ENCODE data around the gene DDX43. TPM values are rescaled to one million over a fixed set of nuclear protein-coding genes. Genes with fewer than 3 reads are reported as not detected.

DDX43 gene
- total RNA-seq, 1 experiment from 2014 or later = 24.9 TPM

- no peaks in the 10 kb centered on the region for H3K4me1 ChIP-seq (ENCODE audit: control insufficient read depth, insufficient read depth, low read length)
- no peak overlapping the region for H3K4me3 ChIP-seq (ENCODE audit: low read depth in 2 of 2, low read length in 2 of 2)
- TF ChIP-seq TCF7L2 (IDR thresholded peaks at IDR 0.05; ENCODE audit: low read depth, low read length) (no peak), CTCF (IDR thresholded peaks at IDR 0.05) (no peak), REST (IDR thresholded peaks at IDR 0.05; ENCODE audit: insufficient read depth in 1 of 2, low read depth in 2 of 2, low read length in 1 of 2) (no peak), SIN3A (IDR thresholded peaks at IDR 0.05; ENCODE audit: borderline replicate concordance, insufficient read depth, low read depth, low read length) (no peak), POLR2AphosphoS5 (IDR thresholded peaks at IDR 0.05; ENCODE audit: low read depth, low read length) (no peak)
- ATAC-seq (no peak), DNase-seq (ENCODE audit: low read depth, low spot score) (no peak)
- no peaks in the 10 kb centered on the region for H3K36me3 ChIP-seq (ENCODE audit: control insufficient read depth, insufficient read depth, low read length)
- intact Hi-C loops (cut with micrococcal nuclease; ENCODE audit: unreplicated experiment) (no loop called here), in situ Hi-C loops (cut with HindIII; ENCODE audit: low pct_unique_long_range_greater_than_20kb, low sequenced_read_pairs) (no loop called here)
- ChIA-PET CTCF (no interaction called here), POLR2A (no interaction called here)
- no peaks in the 10 kb centered on the region for H3K27me3 ChIP-seq (ENCODE audit: control insufficient read depth, insufficient read depth, low read length)
- BruUV-seq (replicated peaks) = no TSS peak
- no peaks in the 10 kb centered on the region for H3K9me3 ChIP-seq (ENCODE audit: control insufficient read depth, insufficient read depth, low read depth, low read length)
- H3K27ac ChIP-seq (ENCODE audit: low read length) = no peak overlapping the region
Measured at GRCh38 chr6:73368675-73369074, 26.0 kb upstream of the DDX43 start.

- ATAC-seq (no peak), DNase-seq (ENCODE audit: low read depth, low spot score) (no peak)
- ChIA-PET POLR2A (no interaction called here), CTCF (no interaction called here)
- no TSS peak for BruUV-seq (replicated peaks)
- Histone ChIP-seq H3K9me3 (ENCODE audit: control insufficient read depth, insufficient read depth, low read depth, low read length) (no peaks in the 10 kb centered on the region), H3K4me3 (ENCODE audit: low read depth in 2 of 2, low read length in 2 of 2) (no peak overlapping the region), H3K36me3 (ENCODE audit: control insufficient read depth, insufficient read depth, low read length) (no peaks in the 10 kb centered on the region), H3K4me1 (ENCODE audit: control insufficient read depth, insufficient read depth, low read length) (no peaks in the 10 kb centered on the region), H3K27ac (ENCODE audit: low read length) (no peak overlapping the region), H3K27me3 (ENCODE audit: control insufficient read depth, insufficient read depth, low read length) (no peaks in the 10 kb centered on the region)
- intact Hi-C loops (cut with micrococcal nuclease; ENCODE audit: unreplicated experiment) (no loop called here), in situ Hi-C loops (cut with HindIII; ENCODE audit: low pct_unique_long_range_greater_than_20kb, low sequenced_read_pairs) (no loop called here)
- TF ChIP-seq CTCF (IDR thresholded peaks at IDR 0.05) (no peak), REST (IDR thresholded peaks at IDR 0.05; ENCODE audit: insufficient read depth in 1 of 2, low read depth in 2 of 2, low read length in 1 of 2) (no peak), TCF7L2 (IDR thresholded peaks at IDR 0.05; ENCODE audit: low read depth, low read length) (no peak), POLR2AphosphoS5 (IDR thresholded peaks at IDR 0.05; ENCODE audit: low read depth, low read length) (no peak), SIN3A (IDR thresholded peaks at IDR 0.05; ENCODE audit: borderline replicate concordance, insufficient read depth, low read depth, low read length) (no peak)
Measured at GRCh38 chr6:73369157-73369556, 25.5 kb upstream of the DDX43 start.

Measured in Panc1 (cell line).